Activated B cell treated with CpG ODN at 0.5 μM for 24 hours (primary cell): ENCODE results near the gene RTN4. TPM values are rescaled to one million over a fixed set of nuclear protein-coding genes. Genes with fewer than 3 reads are reported as not detected.

Experiments
- ATAC-seq: fragments of 200-7000 bp; cut with Tn5 transposase; one replicate; pipeline ENCODE4 v1.10.0; 2021; ENCODE audit warnings: low read depth, mild to moderate bottlenecking, moderate library complexity
- CTCF ChIA-PET: fragments of 350-600 bp; sonication (Branson Sonifier 250); formaldehyde crosslinking; loops from one replicate; lab custom pipeline; 2021; ENCODE audit warnings: antibody characterized with exemption; lab: Charles Lee
- POLR2A ChIA-PET: fragments of 350-600 bp; sonication (Branson Sonifier 250); formaldehyde crosslinking; loops from one replicate; lab custom pipeline; 2021; ENCODE audit warnings: antibody characterized with exemption; lab: Charles Lee
- DNase-seq: peaks from one replicate; pipeline ENCODE4 v3.0.0; 2022
- H3K27ac Mint-ChIP-seq: one replicate; pipeline ENCODE4 v1.8.0; 2020; ENCODE audit warnings: mixed read lengths
- H3K27me3 Mint-ChIP-seq: one replicate; pipeline ENCODE4 v1.8.0; 2021; ENCODE audit warnings: mixed read lengths
- H3K36me3 Mint-ChIP-seq: one replicate; pipeline ENCODE4 v1.8.0; 2021; ENCODE audit warnings: low read depth, mixed read lengths
- H3K4me1 Mint-ChIP-seq: one replicate; pipeline ENCODE4 v1.8.0; 2021; ENCODE audit warnings: mixed read lengths
- H3K4me3 Mint-ChIP-seq: one replicate; pipeline ENCODE4 v1.8.0; 2020; ENCODE audit warnings: mild to moderate bottlenecking, mixed read lengths
- H3K9me3 Mint-ChIP-seq: one replicate; pipeline ENCODE4 v1.8.0; 2020; ENCODE audit warnings: mixed read lengths
- CTCF ChIP-seq: fragments of 200-600 bp; IDR thresholded peaks from one replicate; pipeline ENCODE4 v1.8.0; 2022; ENCODE audit warnings: antibody characterized with exemption, mild to moderate bottlenecking
- intact Hi-C: fragments of 100-400 bp; cut with micrococcal nuclease; formaldehyde crosslinking; loops from one replicate; pipeline ENCODE4 v1.15.1; 2024
- total RNA-seq: library from RNA; stranded (reverse); gene quantifications from 2 replicates; pipeline ENCODE4 v1.2.3, GENCODE V29; 2022

RTN4 gene
- total RNA-seq, 1 donor from 2014 or later = 60.5 TPM

DNA sequence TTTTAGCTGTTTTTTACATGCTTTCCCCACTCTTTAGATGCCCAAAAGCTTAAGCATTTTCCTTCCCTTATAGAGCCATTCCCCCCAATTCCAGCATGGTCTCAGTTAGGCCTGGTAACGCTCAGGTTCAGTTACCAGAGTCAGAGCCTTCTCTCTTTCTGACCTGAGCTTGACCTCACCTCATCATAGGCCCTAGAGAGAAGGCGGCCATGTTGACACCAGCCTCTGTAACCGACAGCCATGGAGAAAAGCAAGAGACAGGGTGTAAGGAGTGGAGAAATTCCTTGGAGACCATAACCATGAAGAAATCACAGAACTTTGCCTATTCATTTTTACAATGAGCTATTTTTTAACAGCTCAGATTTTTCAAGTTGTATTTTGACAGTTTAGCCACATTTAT lies 99.4 kb downstream of the RTN4 start:
- no peak for ATAC-seq
- POLR2A ChIA-PET = no interaction called here
- no peaks in the 10 kb centered on the region for H3K27me3 Mint-ChIP-seq
- no peak for TF ChIP-seq CTCF
- no peak overlapping the region for H3K27ac Mint-ChIP-seq
- peaks cover 14% of the 10 kb centered on the region for H3K36me3 Mint-ChIP-seq
- no peak overlapping the region for H3K4me3 Mint-ChIP-seq
- H3K4me1 Mint-ChIP-seq = no peaks in the 10 kb centered on the region
- no peaks in the 10 kb centered on the region for H3K9me3 Mint-ChIP-seq
- intact Hi-C loops = no loop called here
- no peak for DNase-seq
- CTCF ChIA-PET = no interaction called here

- H3K4me1 Mint-ChIP-seq = no peaks in the 10 kb centered on the region
- H3K27ac Mint-ChIP-seq = no peak overlapping the region
- intact Hi-C loops = no loop called here
These were observed 100.8 kb downstream of the RTN4 start for GRCh38 chr2:54949431-54949830.

DNA sequence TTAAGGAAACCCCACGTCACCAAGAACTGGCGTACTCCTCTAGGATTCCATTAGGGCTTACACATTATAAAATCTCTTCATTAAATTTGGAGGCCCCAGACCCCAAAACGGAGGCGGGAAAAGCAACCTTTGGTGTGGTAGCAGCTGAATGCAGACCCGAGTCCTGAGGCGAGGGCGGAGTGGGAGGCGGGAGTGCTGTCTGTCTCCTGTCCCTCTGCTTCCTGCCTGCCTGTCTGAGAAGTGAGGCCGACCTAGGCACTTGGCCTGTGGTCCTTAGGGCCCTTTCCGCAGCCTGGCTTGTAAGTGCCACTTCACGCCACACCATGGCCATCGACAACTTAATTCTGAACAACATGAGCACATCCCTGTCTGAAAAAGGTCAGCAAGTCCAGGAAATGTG lies 102.1 kb downstream of the RTN4 start:
- ChIA-PET POLR2A (no interaction called here), CTCF (no interaction called here)
- ATAC-seq (no peak), DNase-seq (no peak)
- TF ChIP-seq CTCF = no peak
- Mint-ChIP-seq H3K4me3 (no peak overlapping the region), H3K27me3 (no peaks in the 10 kb centered on the region), H3K9me3 (no peaks in the 10 kb centered on the region), H3K27ac (no peak overlapping the region), H3K36me3 (peaks cover 14% of the 10 kb centered on the region), H3K4me1 (no peaks in the 10 kb centered on the region)
- intact Hi-C loops = no loop called here

More at GRCh38 chr2:54949431-54949830, 100.8 kb downstream of the RTN4 start:
- Mint-ChIP-seq H3K4me3 (no peak overlapping the region), H3K27me3 (no peaks in the 10 kb centered on the region), H3K36me3 (peaks cover 14% of the 10 kb centered on the region), H3K9me3 (no peaks in the 10 kb centered on the region)
- POLR2A ChIA-PET = no interaction called here
- no peak for TF ChIP-seq CTCF
- DNase-seq (no peak), ATAC-seq (no peak)
- CTCF ChIA-PET = no interaction called here

- no peak overlapping the region for H3K4me3 Mint-ChIP-seq
- H3K27ac Mint-ChIP-seq = no peak overlapping the region
- no peaks in the 10 kb centered on the region for H3K4me1 Mint-ChIP-seq
- no peak for TF ChIP-seq CTCF
- no peaks in the 10 kb centered on the region for H3K9me3 Mint-ChIP-seq
- DNase-seq (no peak), ATAC-seq (no peak)
- ChIA-PET POLR2A (no interaction called here), CTCF (no interaction called here)
- no peaks in the 10 kb centered on the region for H3K27me3 Mint-ChIP-seq
- H3K36me3 Mint-ChIP-seq = peaks cover 14% of the 10 kb centered on the region
- intact Hi-C loops = no loop called here
These were observed 102.6 kb downstream of the RTN4 start for GRCh38 chr2:54947646-54948045.

DNA sequence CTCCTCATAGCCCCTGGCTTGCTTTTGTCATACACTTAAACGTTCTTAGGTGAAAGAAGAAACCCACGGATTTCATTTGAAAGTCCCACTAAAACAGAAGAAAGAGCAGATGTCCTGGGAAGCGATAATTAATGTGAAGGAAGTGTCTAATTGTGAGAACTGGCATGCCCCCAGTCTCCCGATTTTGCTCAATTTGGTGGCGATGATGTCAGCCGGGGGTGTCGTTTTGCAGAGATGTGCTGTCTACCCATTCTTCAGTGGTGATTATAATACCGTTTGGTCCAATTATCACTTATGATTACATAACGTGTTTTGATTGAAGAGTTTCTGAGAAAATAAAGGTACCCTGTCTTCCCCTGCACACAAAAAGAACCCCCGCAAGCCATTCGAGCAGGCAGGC lies 103.1 kb downstream of the RTN4 start:
- ChIA-PET POLR2A (no interaction called here), CTCF (no interaction called here)
- Mint-ChIP-seq H3K9me3 (no peaks in the 10 kb centered on the region), H3K27ac (no peak overlapping the region), H3K36me3 (peaks cover 14% of the 10 kb centered on the region), H3K4me3 (no peak overlapping the region), H3K4me1 (no peaks in the 10 kb centered on the region), H3K27me3 (no peaks in the 10 kb centered on the region)
- DNase-seq = no peak
- no peak for ATAC-seq
- no peak for TF ChIP-seq CTCF
- intact Hi-C loops = no loop called here
